DOHH2 (cell line): Measurements from ENCODE around the gene IRX4.

Experiments used
- H3F3A ChIP-seq: fragments of 200-600 bp; sonication (generic), shearing (Covaris generic); 2 replicates; pipeline ENCODE4 v1.6.0; 2016; ENCODE audit warnings: antibody characterized with exemption, mild to moderate bottlenecking; ENCODE audit not compliant: control insufficient read depth, insufficient read depth
- H3K27ac ChIP-seq: fragments of 200-600 bp; sonication (generic); 2 replicates; pipeline ENCODE4 v1.5.1; 2014; ENCODE audit warnings: low read depth, mild to moderate bottlenecking, low read length, moderate library complexity
- H3K27me3 ChIP-seq: fragments of 200-600 bp; sonication (generic); 2 replicates; pipeline ENCODE4 v1.6.1; 2014; ENCODE audit warnings: mild to moderate bottlenecking, low read length, mixed read lengths; ENCODE audit not compliant: control insufficient read depth
- H3K36me3 ChIP-seq: fragments of 200-600 bp; sonication (generic); 2 replicates; pipeline ENCODE4 v1.6.1; 2014; ENCODE audit warnings: mild to moderate bottlenecking, low read length, moderate library complexity, mixed read lengths; ENCODE audit not compliant: control insufficient read depth
- H3K4me1 ChIP-seq: fragments of 200-600 bp; sonication (generic); 2 replicates; pipeline ENCODE4 v1.6.1; 2014; ENCODE audit warnings: mild to moderate bottlenecking, low read length, mixed read lengths; ENCODE audit not compliant: control insufficient read depth
- H3K4me2 ChIP-seq: fragments of 200-600 bp; sonication (generic); 2 replicates; pipeline ENCODE4 v1.6.0; 2014; ENCODE audit warnings: mild to moderate bottlenecking, low read length, moderate library complexity
- H3K4me3 ChIP-seq: fragments of 200-600 bp; sonication (generic); 2 replicates; pipeline ENCODE4 v1.5.1; 2014; ENCODE audit warnings: mild to moderate bottlenecking, low read length, mixed read lengths
- H3K79me2 ChIP-seq: fragments of 200-600 bp; sonication (generic); 2 replicates; pipeline ENCODE4 v1.6.1; 2014; ENCODE audit warnings: mild to moderate bottlenecking, low read length, mixed read lengths; ENCODE audit not compliant: control insufficient read depth
- H3K9me2 ChIP-seq: fragments of 200-600 bp; sonication (generic); replicated peaks from 2 replicates; pipeline ENCODE4 v1.6.1; 2014; ENCODE audit warnings: mild to moderate bottlenecking, low read length, mixed read lengths; ENCODE audit not compliant: control insufficient read depth
- H3K9me3 ChIP-seq: fragments of 200-600 bp; sonication (generic); 2 replicates; pipeline ENCODE4 v1.6.1; 2014; ENCODE audit warnings: antibody characterized with exemption, low read length, mixed read lengths; ENCODE audit not compliant: control insufficient read depth, insufficient read depth
- H4K20me1 ChIP-seq: fragments of 200-600 bp; sonication (generic); 2 replicates; pipeline ENCODE4 v1.6.0; 2014; ENCODE audit warnings: low read depth, mild to moderate bottlenecking, antibody characterized with exemption, low read length, moderate library complexity; ENCODE audit not compliant: control insufficient read depth, insufficient read depth
- EZH2phosphoT487 ChIP-seq: fragments of 200-600 bp; sonication (generic); IDR thresholded peaks from 2 replicates; pipeline ENCODE4 v1.6.1; 2017; ENCODE audit warnings: borderline replicate concordance, mild to moderate bottlenecking, antibody characterized with exemption, low read length, moderate library complexity, mixed read lengths
- TF ChIP-seq, protein P1 (sequence below): fragments of 200-600 bp; sonication (generic); IDR thresholded peaks from one replicate; pipeline ENCODE4 v1.5.1; 2014; ENCODE audit warnings: antibody characterized with exemption, mild to moderate bottlenecking, low read depth, low read length; ENCODE audit not compliant: poor library complexity, severe bottlenecking

The IRX4 gene

GRCh38 chr5:1926071-1926440 is 43.3 kb upstream of the IRX4 start:
- Histone ChIP-seq H3K4me2 (no peak overlapping the region), H3K9me3 (peaks cover 9% of the 10 kb centered on the region; the same call in 1 of the 2 replicates)
- no peak for TF ChIP-seq EZH2phosphoT487
- TF ChIP-seq, protein P1, sequence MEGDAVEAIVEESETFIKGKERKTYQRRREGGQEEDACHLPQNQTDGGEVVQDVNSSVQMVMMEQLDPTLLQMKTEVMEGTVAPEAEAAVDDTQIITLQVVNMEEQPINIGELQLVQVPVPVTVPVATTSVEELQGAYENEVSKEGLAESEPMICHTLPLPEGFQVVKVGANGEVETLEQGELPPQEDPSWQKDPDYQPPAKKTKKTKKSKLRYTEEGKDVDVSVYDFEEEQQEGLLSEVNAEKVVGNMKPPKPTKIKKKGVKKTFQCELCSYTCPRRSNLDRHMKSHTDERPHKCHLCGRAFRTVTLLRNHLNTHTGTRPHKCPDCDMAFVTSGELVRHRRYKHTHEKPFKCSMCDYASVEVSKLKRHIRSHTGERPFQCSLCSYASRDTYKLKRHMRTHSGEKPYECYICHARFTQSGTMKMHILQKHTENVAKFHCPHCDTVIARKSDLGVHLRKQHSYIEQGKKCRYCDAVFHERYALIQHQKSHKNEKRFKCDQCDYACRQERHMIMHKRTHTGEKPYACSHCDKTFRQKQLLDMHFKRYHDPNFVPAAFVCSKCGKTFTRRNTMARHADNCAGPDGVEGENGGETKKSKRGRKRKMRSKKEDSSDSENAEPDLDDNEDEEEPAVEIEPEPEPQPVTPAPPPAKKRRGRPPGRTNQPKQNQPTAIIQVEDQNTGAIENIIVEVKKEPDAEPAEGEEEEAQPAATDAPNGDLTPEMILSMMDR = no peak

GRCh38 chr5:1925111-1926070 is 42.7 kb upstream of the IRX4 start:
- H4K20me1 ChIP-seq = no peaks in the 10 kb centered on the region
- TF ChIP-seq EZH2phosphoT487 = no peak
- TF ChIP-seq, protein P1 = no peak
- H3F3A ChIP-seq = no peaks in the 10 kb centered on the region
- H3K4me3 ChIP-seq = no peak overlapping the region
- H3K27ac ChIP-seq = no peak overlapping the region
- no peak overlapping the region for H3K4me2 ChIP-seq
- no peaks in the 10 kb centered on the region for H3K27me3 ChIP-seq
- H3K4me1 ChIP-seq = no peaks in the 10 kb centered on the region
- H3K9me2 ChIP-seq = no peaks in the 10 kb centered on the region
- no peaks in the 10 kb centered on the region for H3K79me2 ChIP-seq
- no peaks in the 10 kb centered on the region for H3K36me3 ChIP-seq
- peaks cover 9% of the 10 kb centered on the region; the same call in 1 of the 2 replicates for H3K9me3 ChIP-seq

More at GRCh38 chr5:1926071-1926440, 43.3 kb upstream of the IRX4 start:
- H4K20me1 ChIP-seq = no peaks in the 10 kb centered on the region
- H3K4me3 ChIP-seq = no peak overlapping the region
- H3K36me3 ChIP-seq = no peaks in the 10 kb centered on the region
- no peaks in the 10 kb centered on the region for H3F3A ChIP-seq
- H3K79me2 ChIP-seq = no peaks in the 10 kb centered on the region
- H3K4me1 ChIP-seq = no peaks in the 10 kb centered on the region
- no peak overlapping the region for H3K27ac ChIP-seq
- H3K27me3 ChIP-seq = no peaks in the 10 kb centered on the region
- H3K9me2 ChIP-seq = no peaks in the 10 kb centered on the region

GRCh38 chr5:1923766-1924165 is 41.0 kb upstream of the IRX4 start:
- Histone ChIP-seq H3K9me2 (no peaks in the 10 kb centered on the region), H3K4me2 (no peak overlapping the region), H3K79me2 (no peaks in the 10 kb centered on the region), H3F3A (no peaks in the 10 kb centered on the region), H3K4me3 (no peak overlapping the region), H3K9me3 (no peaks in the 10 kb centered on the region), H3K4me1 (no peaks in the 10 kb centered on the region), H3K27ac (no peak overlapping the region), H3K27me3 (no peaks in the 10 kb centered on the region), H4K20me1 (no peaks in the 10 kb centered on the region), H3K36me3 (no peaks in the 10 kb centered on the region)
- no peak for TF ChIP-seq EZH2phosphoT487
- TF ChIP-seq, protein P1 = no peak
